ENCODE measurements around the gene PFKFB3. TPM values are rescaled to one million over a fixed set of nuclear protein-coding genes. Genes with fewer than 3 reads are reported as not detected.
"Not testable (repeated sequence)": the region's sequence is repeated elsewhere in the genome, so short reads cannot be mapped to it uniquely, and the experiment has no call there.

The PFKFB3 gene
- total and polyA plus RNA-seq, 4 donors = 11.4 to 234 (median 66.3) TPM

DNA sequence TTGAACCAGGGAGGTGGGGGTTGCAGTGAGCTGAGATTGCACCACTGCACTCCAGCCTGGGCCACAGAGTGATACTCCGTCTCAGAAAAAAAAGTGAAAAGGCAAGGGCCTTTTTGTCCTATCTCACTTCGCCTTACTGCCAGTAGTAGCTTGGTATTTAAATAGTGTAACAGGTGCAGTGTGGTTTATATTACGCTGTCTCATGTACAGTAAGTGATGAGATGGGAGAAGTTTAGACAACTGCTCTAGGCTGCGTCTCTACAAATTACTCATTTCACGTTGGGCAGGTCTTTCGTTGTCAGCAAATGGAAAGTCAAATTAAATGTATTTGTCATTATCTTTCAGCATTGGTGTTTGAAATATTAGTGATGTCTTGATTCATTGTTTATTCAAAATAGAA lies 15.5 kb upstream of the PFKFB3 start:
- H3K36me3 ChIP-seq (ENCODE audit: control insufficient read depth in 4 of 4, insufficient read depth in 4 of 4, low read length in 4 of 4) = no peaks in the 10 kb centered on the region
- no peak overlapping the region for H3K4me3 ChIP-seq
- DNase-seq = no peak
- H3K27ac ChIP-seq (ENCODE audit: low read depth in 1 of 2, low read length in 1 of 2) = no peak overlapping the region
- H3K9ac ChIP-seq (ENCODE audit: insufficient read depth in 1 of 2, low read length in 2 of 2) = no peak overlapping the region
- 92 to 93% methylated on average over 6 of the region's 6 CpGs for WGBS, 2 donors
- peaks cover 0 to 8% (median 7%) of the 10 kb centered on the region in 5 donors for H3K4me1 ChIP-seq (ENCODE audit: control insufficient read depth in 5 of 5, insufficient read depth in 5 of 5, low read length in 5 of 5)
- TF ChIP-seq, protein P1, sequence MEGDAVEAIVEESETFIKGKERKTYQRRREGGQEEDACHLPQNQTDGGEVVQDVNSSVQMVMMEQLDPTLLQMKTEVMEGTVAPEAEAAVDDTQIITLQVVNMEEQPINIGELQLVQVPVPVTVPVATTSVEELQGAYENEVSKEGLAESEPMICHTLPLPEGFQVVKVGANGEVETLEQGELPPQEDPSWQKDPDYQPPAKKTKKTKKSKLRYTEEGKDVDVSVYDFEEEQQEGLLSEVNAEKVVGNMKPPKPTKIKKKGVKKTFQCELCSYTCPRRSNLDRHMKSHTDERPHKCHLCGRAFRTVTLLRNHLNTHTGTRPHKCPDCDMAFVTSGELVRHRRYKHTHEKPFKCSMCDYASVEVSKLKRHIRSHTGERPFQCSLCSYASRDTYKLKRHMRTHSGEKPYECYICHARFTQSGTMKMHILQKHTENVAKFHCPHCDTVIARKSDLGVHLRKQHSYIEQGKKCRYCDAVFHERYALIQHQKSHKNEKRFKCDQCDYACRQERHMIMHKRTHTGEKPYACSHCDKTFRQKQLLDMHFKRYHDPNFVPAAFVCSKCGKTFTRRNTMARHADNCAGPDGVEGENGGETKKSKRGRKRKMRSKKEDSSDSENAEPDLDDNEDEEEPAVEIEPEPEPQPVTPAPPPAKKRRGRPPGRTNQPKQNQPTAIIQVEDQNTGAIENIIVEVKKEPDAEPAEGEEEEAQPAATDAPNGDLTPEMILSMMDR (IDR thresholded peaks at IDR 0.05; ENCODE audit: control extremely low read depth, extremely low read depth) = no peak
- H3K27me3 ChIP-seq (ENCODE audit: control insufficient read depth in 3 of 3, insufficient read depth in 3 of 3, low read length in 2 of 3) = no peaks in the 10 kb centered on the region
- no peaks in the 10 kb centered on the region for H3K9me3 ChIP-seq (ENCODE audit: control insufficient read depth in 4 of 4, insufficient read depth in 3 of 4, low read length in 3 of 4)
- no peak for ATAC-seq (ENCODE audit: insufficient read depth, low FRiP score)

DNA sequence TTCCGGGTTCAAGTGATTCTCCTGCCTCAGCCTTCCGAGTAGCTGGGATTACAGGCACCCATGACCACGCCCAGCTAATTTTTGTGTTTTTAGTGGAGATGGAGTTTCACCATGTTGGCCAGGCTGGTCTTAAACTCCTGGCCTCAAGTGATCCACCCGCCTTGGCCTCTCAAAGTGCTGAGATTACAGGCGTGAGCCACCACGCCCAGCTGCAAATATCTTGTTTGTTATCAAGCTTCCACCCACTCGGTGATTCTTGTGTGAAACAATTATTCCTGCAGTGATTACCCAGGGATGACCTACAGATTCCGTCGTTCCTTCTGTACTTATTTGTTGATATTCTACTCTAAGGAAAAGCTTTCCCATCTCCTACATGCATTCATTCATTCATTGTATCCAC lies 12.7 kb upstream of the PFKFB3 start:
- not testable (repeated sequence) for H3K4me3 ChIP-seq; H3K27me3 ChIP-seq (ENCODE audit: control insufficient read depth in 3 of 3, insufficient read depth in 3 of 3, low read length in 2 of 3); H3K36me3 ChIP-seq (ENCODE audit: control insufficient read depth in 4 of 4, insufficient read depth in 4 of 4, low read length in 4 of 4); ATAC-seq (ENCODE audit: insufficient read depth, low FRiP score); H3K27ac ChIP-seq (ENCODE audit: low read depth in 1 of 2, low read length in 1 of 2); H3K9ac ChIP-seq (ENCODE audit: insufficient read depth in 1 of 2, low read length in 2 of 2); H3K9me3 ChIP-seq (ENCODE audit: control insufficient read depth in 4 of 4, insufficient read depth in 3 of 4, low read length in 3 of 4); DNase-seq
- H3K4me1 ChIP-seq (ENCODE audit: control insufficient read depth in 5 of 5, insufficient read depth in 5 of 5, low read length in 5 of 5) = peaks cover 0 to 12% (median 8%) of the 10 kb centered on the region in 5 donors
- WGBS, 2 donors = 94% methylated on average over 9 of the region's 9 CpGs

DNA sequence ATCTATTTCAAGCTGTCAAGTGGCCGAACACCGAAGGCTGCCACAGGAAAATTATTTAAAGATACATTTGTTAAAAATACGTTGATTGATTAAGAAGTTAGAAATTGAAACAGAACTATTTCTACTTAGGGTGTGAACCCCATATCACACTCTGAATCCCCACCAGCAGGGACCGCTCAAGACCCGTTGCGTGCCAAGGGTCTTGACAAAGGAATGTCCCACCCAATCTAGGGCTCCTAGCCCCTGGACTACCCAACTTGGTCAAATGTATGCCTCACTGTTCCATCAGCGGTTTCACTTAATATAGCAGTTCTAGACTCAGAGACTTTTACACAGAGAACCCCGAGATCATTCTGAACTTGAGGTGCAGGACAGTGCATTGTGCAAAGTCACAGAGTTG lies 11.6 kb upstream of the PFKFB3 start:
- Histone ChIP-seq H3K9me3 (ENCODE audit: control insufficient read depth in 4 of 4, insufficient read depth in 3 of 4, low read length in 3 of 4) (no peaks in the 10 kb centered on the region), H3K27me3 (ENCODE audit: control insufficient read depth in 3 of 3, insufficient read depth in 3 of 3, low read length in 2 of 3) (no peaks in the 10 kb centered on the region), H3K27ac (ENCODE audit: low read depth in 1 of 2, low read length in 1 of 2) (no peak overlapping the region), H3K4me3 (no peak overlapping the region), H3K4me1 (ENCODE audit: control insufficient read depth in 5 of 5, insufficient read depth in 5 of 5, low read length in 5 of 5) (peaks cover 0 to 12% (median 8%) of the 10 kb centered on the region in 5 donors), H3K36me3 (ENCODE audit: control insufficient read depth in 4 of 4, insufficient read depth in 4 of 4, low read length in 4 of 4) (no peaks in the 10 kb centered on the region), H3K9ac (ENCODE audit: insufficient read depth in 1 of 2, low read length in 2 of 2) (no peak overlapping the region)
- TF ChIP-seq, protein P1 (IDR thresholded peaks at IDR 0.05; ENCODE audit: control extremely low read depth, extremely low read depth) = no peak
- ATAC-seq (ENCODE audit: insufficient read depth, low FRiP score) (no peak), DNase-seq (no peak)
- 72 to 80% methylated on average over 8 of the region's 8 CpGs for WGBS, 2 donors

DNA sequence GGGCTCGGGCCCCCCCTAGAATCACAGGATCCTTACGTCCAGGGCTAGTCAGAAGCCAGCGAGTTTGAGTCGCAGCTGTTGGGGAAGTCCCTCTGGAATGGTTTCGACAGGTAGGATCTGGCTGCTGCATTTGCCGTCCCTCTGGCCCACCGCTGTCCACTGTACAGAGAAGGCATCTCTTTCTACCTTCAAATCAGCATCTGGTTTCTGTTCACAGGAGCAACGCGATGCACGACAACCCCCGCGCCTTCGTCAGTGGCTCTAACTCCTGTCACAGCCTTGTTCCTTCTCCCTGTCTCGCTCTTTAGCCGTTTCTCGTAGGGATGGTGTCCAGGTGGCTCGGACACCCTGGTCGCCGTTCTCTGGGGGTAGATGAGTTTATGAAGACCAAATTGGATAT lies 11.2 kb upstream of the PFKFB3 start:
- 93% methylated on average over 19 of the region's 19 CpGs for WGBS, 2 donors
- Histone ChIP-seq H3K9me3 (ENCODE audit: control insufficient read depth in 4 of 4, insufficient read depth in 3 of 4, low read length in 3 of 4) (no peaks in the 10 kb centered on the region), H3K27me3 (ENCODE audit: control insufficient read depth in 3 of 3, insufficient read depth in 3 of 3, low read length in 2 of 3) (no peaks in the 10 kb centered on the region), H3K36me3 (ENCODE audit: control insufficient read depth in 4 of 4, insufficient read depth in 4 of 4, low read length in 4 of 4) (no peaks in the 10 kb centered on the region), H3K4me3 (no peak overlapping the region), H3K4me1 (ENCODE audit: control insufficient read depth in 5 of 5, insufficient read depth in 5 of 5, low read length in 5 of 5) (peaks cover 0 to 12% (median 8%) of the 10 kb centered on the region in 5 donors), H3K9ac (ENCODE audit: insufficient read depth in 1 of 2, low read length in 2 of 2) (no peak overlapping the region), H3K27ac (ENCODE audit: low read depth in 1 of 2, low read length in 1 of 2) (peak overlapping the region in 1 of 2 donors; percentile 9)
- DNase-seq (no peak), ATAC-seq (ENCODE audit: insufficient read depth, low FRiP score) (no peak)
- TF ChIP-seq, protein P1 (IDR thresholded peaks at IDR 0.05; ENCODE audit: control extremely low read depth, extremely low read depth) = no peak

GRCh38 chr10:6193342-6193741 lies 9.4 kb upstream of the PFKFB3 start:
- DNase-seq; H3K36me3 ChIP-seq (ENCODE audit: control insufficient read depth in 4 of 4, insufficient read depth in 4 of 4, low read length in 4 of 4); H3K27me3 ChIP-seq (ENCODE audit: control insufficient read depth in 3 of 3, insufficient read depth in 3 of 3, low read length in 2 of 3); H3K27ac ChIP-seq (ENCODE audit: low read depth in 1 of 2, low read length in 1 of 2); H3K9ac ChIP-seq (ENCODE audit: insufficient read depth in 1 of 2, low read length in 2 of 2); ATAC-seq (ENCODE audit: insufficient read depth, low FRiP score); H3K9me3 ChIP-seq (ENCODE audit: control insufficient read depth in 4 of 4, insufficient read depth in 3 of 4, low read length in 3 of 4); H3K4me3 ChIP-seq: not testable (repeated sequence)
- 93 to 96% methylated on average over 5 of the region's 5 CpGs for WGBS, 2 donors
- peaks cover 0 to 14% (median 8%) of the 10 kb centered on the region in 5 donors for H3K4me1 ChIP-seq (ENCODE audit: control insufficient read depth in 5 of 5, insufficient read depth in 5 of 5, low read length in 5 of 5)
